NCI-H1092 (cell line): ENCODE measurements around the gene NDUFAF7.
"Not testable (repeated sequence)": the region's sequence is repeated elsewhere in the genome, so short reads cannot be mapped to it uniquely, and the experiment has no call there.

ENCODE experiments used
- DNase-seq: peaks from one replicate; lab custom pipeline; 2025; lab: John Stamatoyannopoulos, UW

The NDUFAF7 gene, protein sequence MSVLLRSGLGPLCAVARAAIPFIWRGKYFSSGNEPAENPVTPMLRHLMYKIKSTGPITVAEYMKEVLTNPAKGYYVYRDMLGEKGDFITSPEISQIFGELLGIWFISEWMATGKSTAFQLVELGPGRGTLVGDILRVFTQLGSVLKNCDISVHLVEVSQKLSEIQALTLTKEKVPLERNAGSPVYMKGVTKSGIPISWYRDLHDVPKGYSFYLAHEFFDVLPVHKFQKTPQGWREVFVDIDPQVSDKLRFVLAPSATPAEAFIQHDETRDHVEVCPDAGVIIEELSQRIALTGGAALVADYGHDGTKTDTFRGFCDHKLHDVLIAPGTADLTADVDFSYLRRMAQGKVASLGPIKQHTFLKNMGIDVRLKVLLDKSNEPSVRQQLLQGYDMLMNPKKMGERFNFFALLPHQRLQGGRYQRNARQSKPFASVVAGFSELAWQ

GRCh38 chr2:37231241-37232130, at the start of gene NDUFAF7, which contains the start of gene CEBPZ:
TSS of gene NDUFAF7 (plus strand) at chr2:37231658. CDS start at chr2:37231706, 48 bp downstream.
TSS of gene CEBPZ (minus strand) at chr2:37231596. CDS start at chr2:37231567, 29 bp downstream.
- DNase-seq, result peak; percentile 77

DNA sequence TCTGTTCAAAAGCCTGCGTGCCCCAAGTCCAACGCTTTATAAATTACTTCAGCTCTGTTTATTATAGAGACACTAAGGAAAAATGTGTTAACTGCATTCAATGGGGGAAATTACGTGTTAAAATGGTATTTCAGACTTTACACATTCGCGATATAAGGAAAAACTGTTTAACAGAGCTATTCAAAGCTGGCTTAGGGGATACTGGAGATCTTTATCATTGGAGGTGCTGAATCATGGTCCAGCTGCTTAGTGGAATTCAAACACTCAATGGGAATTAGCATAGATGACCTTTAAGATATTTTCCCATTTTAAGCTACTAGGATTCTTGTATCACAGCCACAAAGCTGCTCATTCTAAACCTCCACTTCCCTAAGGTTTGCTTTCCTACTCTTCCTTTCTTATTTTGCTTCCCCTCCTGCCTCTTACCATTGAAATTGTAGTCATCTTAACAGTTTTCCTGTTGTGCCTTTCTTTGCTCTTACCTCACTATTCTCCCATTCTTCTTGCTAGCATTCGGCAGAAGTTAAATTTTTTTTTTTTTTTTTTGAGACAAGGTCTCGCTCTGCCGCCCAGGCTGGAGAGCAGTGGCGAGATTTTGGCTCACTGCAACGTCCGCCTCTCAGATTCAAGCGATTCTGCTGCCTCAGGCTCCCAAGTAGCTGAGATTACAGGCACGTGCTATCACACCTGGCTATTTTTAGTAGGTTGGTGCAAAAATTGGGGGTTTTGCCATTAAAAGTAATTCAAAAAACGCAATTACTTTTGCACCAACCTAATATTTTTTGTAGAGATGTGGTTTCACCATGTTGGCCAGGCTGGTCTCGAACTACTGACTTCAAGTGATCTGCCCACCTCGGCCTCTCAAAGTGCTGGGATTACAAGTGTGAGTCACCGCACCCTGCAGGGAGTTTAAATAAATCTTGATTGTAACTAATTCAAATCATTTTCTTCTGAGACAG, 49.5 kb upstream of the NDUFAF7 start:
- no peak for DNase-seq

GRCh38 chr2:37188570-37188969, 42.9 kb upstream of the NDUFAF7 start, which contains the start of gene SULT6B1:
TSS of gene SULT6B1 (minus strand) at chr2:37188670. CDS start at chr2:37188640, 30 bp downstream.
- no peak for DNase-seq

DNA sequence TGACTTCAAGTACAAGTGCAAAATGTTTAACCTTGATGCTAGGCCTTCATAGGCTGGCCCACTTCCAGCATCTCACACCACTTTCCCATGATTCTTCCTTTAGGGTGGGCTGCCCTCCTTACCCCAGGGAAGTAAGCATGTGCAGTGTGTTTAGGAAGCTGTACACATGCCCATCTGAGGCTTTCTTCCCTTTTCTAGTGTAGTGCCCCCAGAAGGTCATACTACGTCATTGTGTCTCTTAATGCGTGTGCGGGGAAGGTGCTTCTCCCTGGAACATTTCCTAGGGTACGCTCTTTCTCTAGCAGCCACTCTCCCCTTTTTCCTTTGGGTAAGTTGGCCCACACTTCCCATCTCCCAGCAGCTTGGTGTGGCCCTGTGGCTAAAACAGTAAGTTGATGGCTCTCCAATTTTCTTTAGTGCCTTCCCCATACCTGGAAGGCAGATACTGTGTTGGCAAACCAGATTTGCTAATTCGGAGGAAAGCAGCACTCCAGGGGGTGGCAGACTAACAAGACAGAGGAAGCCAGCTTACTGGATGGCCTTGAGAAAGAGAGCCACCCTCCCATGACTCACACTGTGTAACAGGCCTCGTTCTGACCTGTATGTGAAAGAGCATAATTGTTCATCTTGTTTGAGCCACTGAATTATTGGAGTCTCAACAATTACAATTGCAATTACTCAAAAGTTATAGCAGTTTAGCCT, 41.9 kb upstream of the NDUFAF7 start:
- no peak for DNase-seq

DNA sequence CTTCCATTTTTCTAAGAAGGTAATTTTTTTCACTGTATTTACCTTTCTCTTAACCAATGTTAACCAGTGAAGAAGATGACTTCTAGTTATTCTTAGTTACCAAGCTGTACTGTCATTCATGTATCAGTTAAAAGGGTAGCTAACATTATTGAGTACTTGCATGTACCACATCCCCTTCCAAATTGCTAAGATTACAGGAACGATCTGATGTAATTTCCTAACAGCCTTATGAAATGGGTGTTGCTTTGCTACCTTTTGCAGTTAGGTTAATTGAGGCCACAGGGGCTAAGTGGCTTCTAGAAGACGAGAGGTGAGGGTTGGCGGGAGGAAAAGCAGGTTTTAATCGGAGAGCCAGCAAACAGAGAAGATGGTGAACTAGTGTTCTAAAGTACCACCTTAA, 41.2 kb upstream of the NDUFAF7 start:
- DNase-seq, result no peak

- DNase-seq, result no peak
Observed at GRCh38 chr2:37191253-37191652, 40.2 kb upstream of the NDUFAF7 start.

DNA sequence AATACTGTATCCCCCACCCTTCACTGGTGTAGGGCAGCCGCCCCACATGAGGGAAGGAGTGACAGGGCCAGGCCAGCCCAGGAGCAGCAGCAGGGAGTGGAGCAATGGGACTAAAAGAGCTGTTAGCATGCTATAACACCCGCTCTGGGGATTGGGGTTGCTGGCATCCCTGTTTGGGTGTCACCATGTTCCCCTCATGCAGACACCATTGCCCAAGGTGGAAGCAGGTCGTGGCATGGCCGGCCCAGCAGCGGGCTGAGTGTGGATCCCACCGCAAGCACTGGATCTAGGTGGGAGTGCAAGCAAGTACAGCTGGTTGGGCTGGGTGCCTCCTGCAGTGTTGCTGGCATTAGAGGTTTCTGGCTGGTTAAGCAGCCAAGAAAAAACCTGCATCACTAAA, 39.7 kb upstream of the NDUFAF7 start:
- DNase-seq, result no peak

DNA sequence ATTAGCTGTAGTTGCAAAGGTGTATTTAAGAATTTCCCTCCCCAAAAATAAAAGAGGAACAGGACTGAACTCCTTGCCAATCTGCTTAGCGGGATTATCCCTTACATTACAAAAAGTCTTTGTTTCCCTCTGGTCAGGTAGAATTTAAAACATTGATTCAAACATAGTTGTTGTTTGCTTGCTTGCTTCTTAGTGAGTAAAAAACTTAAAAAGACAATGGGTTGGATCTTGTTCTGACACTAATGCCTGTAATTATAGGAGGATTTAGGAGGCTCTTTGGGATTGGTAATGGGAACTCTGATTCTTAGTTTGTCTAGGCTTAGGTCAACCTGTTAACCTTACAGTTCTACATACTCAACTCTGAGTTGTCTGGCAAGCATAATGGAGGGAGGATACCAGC, 38.9 kb upstream of the NDUFAF7 start:
- DNase-seq, result no peak

- not testable (repeated sequence) for DNase-seq
Observed at GRCh38 chr2:37195862-37196319, 35.6 kb upstream of the NDUFAF7 start.

DNA sequence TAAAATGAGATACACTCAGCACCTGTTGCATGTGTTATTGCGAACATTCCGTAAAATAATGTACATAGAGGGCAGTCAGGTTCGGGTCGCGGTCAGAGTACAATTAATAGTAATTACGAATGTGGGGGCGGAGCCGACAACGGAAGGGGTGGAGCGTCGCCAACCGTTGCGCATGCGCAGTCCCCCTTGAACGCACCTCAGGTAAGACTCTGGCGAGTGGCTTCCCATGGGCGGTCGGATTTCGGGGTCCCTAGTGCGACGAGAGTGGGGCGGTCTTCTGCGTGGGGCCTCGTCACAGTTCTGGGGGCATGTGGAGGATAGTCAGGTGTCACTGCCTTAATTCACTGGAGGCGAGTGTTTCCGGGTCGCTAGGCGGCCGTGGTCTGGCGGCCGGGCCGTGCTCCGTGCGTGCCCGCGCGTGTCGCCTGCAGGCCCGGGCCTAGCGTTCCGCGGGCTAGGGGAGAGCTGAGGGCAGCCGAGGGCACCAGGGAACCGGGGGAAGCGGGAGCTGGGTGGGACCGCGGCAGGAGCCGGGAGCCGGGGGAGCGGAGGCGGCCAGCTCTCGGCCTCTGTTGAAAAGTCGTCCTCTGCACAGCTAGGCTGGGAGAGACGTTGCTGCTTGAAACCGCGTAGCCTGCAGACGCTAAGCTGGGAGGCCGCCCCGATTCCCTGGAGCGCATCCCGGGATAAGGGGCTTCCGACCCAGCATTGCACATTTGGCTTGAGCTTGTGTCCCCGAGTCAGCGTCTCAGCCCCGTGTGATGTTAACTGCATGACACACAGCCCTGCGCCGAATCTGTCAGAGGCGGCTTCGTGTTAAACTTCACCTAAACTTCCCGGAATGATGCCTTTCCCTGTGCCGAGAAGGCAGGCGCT, 34.9 kb upstream of the NDUFAF7 start, which contains the start of gene CEBPZOS:
Gene CEBPZOS, plus strand, starts transcription at position 177 of the 876 bp plus-strand sequence. CDS start 3,209 bp downstream, outside the sequence.
- peak; percentile 26 for DNase-seq

DNA sequence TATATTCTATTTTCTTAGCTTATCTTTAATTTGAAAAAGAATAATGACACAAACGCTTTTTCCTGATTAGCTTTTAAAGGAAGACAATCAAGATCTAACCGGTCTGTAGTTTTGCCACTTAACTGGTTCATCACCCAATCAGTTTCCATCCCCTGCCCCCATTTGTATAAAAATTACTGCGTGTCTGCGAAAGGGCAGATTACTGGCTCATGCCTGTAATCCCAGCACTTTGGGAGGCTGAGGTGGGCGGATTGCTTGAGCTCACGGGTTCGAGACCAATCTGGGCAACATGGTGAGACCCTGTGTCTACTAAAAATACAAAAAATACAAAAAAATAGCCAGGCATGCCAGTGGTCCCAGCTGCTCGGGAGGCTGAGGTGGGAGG, 32.8 kb upstream of the NDUFAF7 start:
- DNase-seq, result no peak

- no peak for DNase-seq
Observed at GRCh38 chr2:37201208-37201607, 30.2 kb upstream of the NDUFAF7 start.

DNA sequence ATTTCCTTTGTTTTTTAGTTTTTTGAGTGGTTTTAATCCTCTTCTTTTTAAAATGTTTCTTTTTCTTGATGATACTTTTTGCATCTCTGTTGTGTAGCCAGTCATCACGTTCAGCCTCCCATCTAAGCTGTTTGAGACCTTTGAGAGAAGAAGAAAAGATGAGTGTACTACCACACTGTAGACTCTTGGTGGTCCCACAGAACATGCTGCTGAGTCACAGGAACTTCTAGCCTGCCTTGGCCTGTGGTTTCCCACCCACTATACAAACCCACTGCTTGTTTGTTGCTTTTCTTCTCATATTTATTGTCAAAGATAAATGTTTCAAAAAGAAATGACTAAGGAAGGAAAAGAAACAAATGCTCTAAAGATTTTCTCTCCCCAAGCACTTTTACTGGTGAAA, 29.7 kb upstream of the NDUFAF7 start:
- no peak for DNase-seq

DNA sequence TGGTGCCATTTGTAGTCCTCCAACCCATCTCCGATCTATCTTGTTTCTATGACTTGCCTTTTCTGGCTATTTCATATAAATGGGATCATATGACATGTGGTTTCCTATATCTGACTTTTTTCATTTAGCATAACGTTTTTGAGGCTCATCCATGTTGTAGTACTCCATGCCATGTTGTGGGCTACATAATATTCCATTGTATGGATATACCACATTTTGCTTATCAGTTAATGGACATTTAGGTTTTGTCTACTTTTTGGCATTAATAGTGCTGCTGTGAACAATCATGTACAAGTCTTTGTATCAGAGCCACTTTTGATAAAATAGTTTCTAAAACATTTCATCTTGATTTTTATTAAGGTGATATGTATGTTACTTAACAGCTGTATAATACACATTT, 27.8 kb upstream of the NDUFAF7 start:
- DNase-seq, result no peak

DNA sequence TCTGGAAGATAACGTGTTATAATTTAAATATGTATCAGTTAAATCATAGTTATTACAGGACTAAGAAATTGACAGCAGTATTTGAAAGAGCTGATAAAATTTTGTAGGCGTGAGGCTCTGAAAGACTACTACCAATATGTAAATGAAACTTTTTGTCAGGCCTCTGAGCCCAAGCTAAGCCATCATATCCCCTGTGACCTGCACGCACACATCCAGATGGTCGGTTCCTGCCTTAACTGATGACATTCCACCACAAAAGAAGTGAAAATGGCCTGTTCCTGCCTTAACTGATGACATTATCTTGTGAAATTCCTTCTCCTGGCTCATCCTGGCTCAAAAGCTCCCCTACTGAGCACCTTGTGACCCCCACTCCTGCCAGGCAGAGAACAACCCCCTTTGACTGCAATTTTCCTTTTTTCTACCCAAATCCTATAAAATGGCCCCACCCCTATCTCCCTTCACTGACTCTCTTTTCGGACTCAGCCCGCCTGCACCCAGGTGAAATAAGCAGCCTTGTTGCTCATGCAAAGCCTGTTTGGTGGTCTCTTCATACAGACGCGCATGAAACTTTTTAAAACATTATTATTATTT, 26.3 kb upstream of the NDUFAF7 start:
- DNase-seq, result not testable (repeated sequence)

DNA sequence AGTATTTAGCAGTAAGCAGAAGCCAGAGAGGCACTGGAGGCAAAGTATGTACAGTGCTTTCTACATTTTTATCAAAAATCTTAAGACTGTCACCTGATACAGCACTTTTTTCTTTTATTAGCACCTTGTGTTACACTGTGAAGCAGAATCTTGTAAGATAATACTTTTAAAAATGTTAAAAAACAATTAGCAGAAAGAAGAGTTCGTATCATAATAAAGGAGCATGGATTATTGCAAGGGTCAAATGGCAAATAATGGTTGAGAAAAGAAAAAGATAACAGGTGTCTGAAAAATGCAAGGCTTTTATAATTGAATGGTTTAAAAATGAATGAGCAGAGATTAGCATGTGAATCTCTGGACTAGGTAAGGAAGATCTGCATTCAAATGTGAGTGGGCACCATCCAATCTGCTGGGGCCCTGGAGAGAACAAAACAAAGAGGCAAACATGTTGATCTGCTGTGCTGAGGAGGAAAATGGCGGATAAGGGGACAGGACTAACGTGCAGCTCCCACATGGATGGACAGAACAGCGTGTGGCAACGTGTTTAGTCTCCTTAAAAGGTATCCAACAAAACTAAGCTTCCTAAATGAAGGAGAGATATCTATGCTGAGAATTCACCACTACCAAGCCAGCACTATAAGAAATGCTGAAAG, 25.6 kb upstream of the NDUFAF7 start:
- DNase-seq, result no peak

GRCh38 chr2:37206760-37207159, 24.7 kb upstream of the NDUFAF7 start:
- not testable (repeated sequence) for DNase-seq

GRCh38 chr2:37211212-37211611, 20.2 kb upstream of the NDUFAF7 start:
- no peak for DNase-seq

GRCh38 chr2:37211939-37212338, 19.5 kb upstream of the NDUFAF7 start:
- DNase-seq, result no peak
